Inferior parietal cortex (tissue), 1 donor: ENCODE results near the gene TMA16.

Experiments
- DNase-seq: peaks from one replicate; pipeline ENCODE4 v3.0.0-alpha.2; 2016; ENCODE audit errors: extremely low spot score

Gene TMA16

GRCh38 chr4:163563592-163563991, 69.1 kb downstream of the TMA16 start:
- DNase-seq, result no peak

- no peak for DNase-seq
Measured at GRCh38 chr4:163564221-163564720, 69.8 kb downstream of the TMA16 start.

DNA sequence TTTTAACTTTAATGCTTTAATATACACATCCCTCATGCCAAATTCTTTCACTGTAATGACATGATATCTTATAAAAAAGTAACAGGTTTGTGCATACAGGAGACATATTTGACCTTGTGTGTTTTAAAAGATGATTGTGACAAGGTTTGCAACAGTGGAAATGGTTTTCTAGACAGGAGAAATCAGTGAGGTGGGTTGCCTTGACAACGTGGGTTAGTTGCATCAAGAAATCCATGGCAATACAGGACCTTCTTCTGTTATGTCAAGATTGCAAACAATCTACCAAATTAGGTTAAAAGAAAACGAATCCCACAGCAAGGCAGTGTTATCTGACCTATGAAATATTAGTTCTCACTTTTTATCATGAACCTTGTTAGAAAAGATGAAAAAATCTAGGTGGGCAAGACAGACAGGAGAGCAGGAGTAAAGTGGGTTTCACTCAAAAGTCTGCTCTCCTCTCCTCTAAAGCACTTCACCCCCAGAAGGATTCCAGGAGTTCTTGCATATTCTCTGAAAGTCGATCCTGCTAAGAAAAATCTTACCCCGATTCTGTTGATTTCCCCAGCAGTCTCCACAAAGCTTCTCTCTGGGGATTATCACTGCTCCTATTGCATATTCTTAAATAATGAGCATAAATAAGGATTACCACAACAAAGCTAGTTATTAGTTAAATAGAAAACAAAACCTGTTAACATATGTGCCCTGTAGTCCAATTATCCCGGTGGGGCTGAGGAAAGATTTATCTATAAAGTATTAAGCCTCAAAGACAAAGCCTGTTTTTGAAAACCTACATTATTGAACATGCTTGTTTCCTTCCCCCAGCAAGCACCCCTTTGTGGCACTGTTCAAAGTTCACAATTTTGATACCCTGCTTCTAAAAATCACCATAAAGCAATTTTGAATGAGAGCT, 71.0 kb downstream of the TMA16 start:
- DNase-seq, result no peak

- DNase-seq, result no peak
Measured at GRCh38 chr4:163566257-163566796, 71.8 kb downstream of the TMA16 start.

- no peak for DNase-seq
Measured at GRCh38 chr4:163568843-163569242, 74.4 kb downstream of the TMA16 start.
